Esophagus squamous epithelium (tissue), 4 donors: Measurements from ENCODE around the gene CACYBP.

Experiments
- CTCF ChIP-seq, 6 experiments: fragments of 450-650 bp in 4 of 6; fragments of 200-600 bp in 2 of 6; sonication (generic) in 2 of 6; IDR thresholded peaks; one replicate each; pipeline ENCODE4 v1.5.1; 2016 to 2019; ENCODE audit warnings: antibody characterized with exemption in 6 of 6, mild to moderate bottlenecking in 4 of 6, moderate library complexity in 4 of 6
- POLR2A ChIP-seq, 4 donors: fragments of 450-650 bp; IDR thresholded peaks; one replicate each; pipeline ENCODE4 v1.6.1; 2017; ENCODE audit warnings: antibody characterized with exemption in 4 of 4, mild to moderate bottlenecking in 4 of 4, moderate library complexity in 3 of 4

- TF ChIP-seq CTCF (IDR thresholded peaks at IDR 0.05): no peak
- TF ChIP-seq POLR2A (IDR thresholded peaks at IDR 0.05): no peak
Measured at GRCh38 chr1:174997041-174997440, 2.7 kb upstream of the CACYBP start.
